Measurements from ENCODE around the gene TES. TPM values are rescaled to one million over a fixed set of nuclear protein-coding genes. Genes with fewer than 3 reads are reported as not detected.

Gene TES
- total RNA-seq, 1 experiment from 2014 or later, result 20.6 TPM

- H3K27me3 ChIP-seq, result no peaks in the 10 kb centered on the region
- no peak overlapping the region for H3K4me3 ChIP-seq
- no peaks in the 10 kb centered on the region for H3K36me3 ChIP-seq
- H3K27ac ChIP-seq, result no peak overlapping the region
- peaks cover 14% of the 10 kb centered on the region for H3K4me1 ChIP-seq
- H3K9me3 ChIP-seq (replicated peaks), result no peaks in the 10 kb centered on the region
- DNase-seq, result no peak
Observed at GRCh38 chr7:116208919-116209318, 1.4 kb upstream of the TES start.

- no peak overlapping the region for H3K27ac ChIP-seq
- peaks cover 18% of the 10 kb centered on the region for H3K4me1 ChIP-seq
- H3K27me3 ChIP-seq, result no peaks in the 10 kb centered on the region
- no peaks in the 10 kb centered on the region for H3K36me3 ChIP-seq
- DNase-seq, result no peak
- no peaks in the 10 kb centered on the region for H3K9me3 ChIP-seq (replicated peaks)
- H3K4me3 ChIP-seq, result no peak overlapping the region; the same call in 1 of the 2 replicates
Observed at GRCh38 chr7:116209561-116210070, 723 bp upstream of the TES start.

- H3K27me3 ChIP-seq, result no peaks in the 10 kb centered on the region
- H3K27ac ChIP-seq, result peak overlapping the region; percentile 77
- H3K4me1 ChIP-seq, result peaks cover 18% of the 10 kb centered on the region
- DNase-seq, result peak; percentile 77 to 82
- no peaks in the 10 kb centered on the region for H3K36me3 ChIP-seq
- no peaks in the 10 kb centered on the region for H3K9me3 ChIP-seq (replicated peaks)
- H3K4me3 ChIP-seq, result peak overlapping the region; percentile 58
Observed at GRCh38 chr7:116211006-116211912, 920 bp downstream of the TES start.

GRCh38 chr7:116211913-116212596, 1.7 kb downstream of the TES start:
- peak overlapping the region; percentile 77 for H3K27ac ChIP-seq
- peak overlapping the region; percentile 58 for H3K4me3 ChIP-seq

GRCh38 chr7:116212869-116213268, 2.5 kb downstream of the TES start:
- Histone ChIP-seq H3K27ac (peak overlapping the region; percentile 77), H3K4me1 (peaks cover 30% of the 10 kb centered on the region), H3K36me3 (no peaks in the 10 kb centered on the region), H3K4me3 (peak overlapping the region; percentile 58), H3K27me3 (no peaks in the 10 kb centered on the region), H3K9me3 (replicated peaks) (no peaks in the 10 kb centered on the region)
- DNase-seq, result no peak

More at GRCh38 chr7:116211913-116212596, 1.7 kb downstream of the TES start:
- no peaks in the 10 kb centered on the region for H3K9me3 ChIP-seq (replicated peaks)
- no peaks in the 10 kb centered on the region for H3K36me3 ChIP-seq
- peak; percentile 5 to 41 for DNase-seq
- peaks cover 22% of the 10 kb centered on the region for H3K4me1 ChIP-seq
- no peaks in the 10 kb centered on the region for H3K27me3 ChIP-seq

- Histone ChIP-seq H3K9me3 (replicated peaks) (no peaks in the 10 kb centered on the region), H3K27ac (peak overlapping the region; percentile 77), H3K36me3 (no peaks in the 10 kb centered on the region), H3K4me1 (peaks cover 37% of the 10 kb centered on the region), H3K4me3 (no peak overlapping the region), H3K27me3 (no peaks in the 10 kb centered on the region)
- peak; percentile 41 to 71 for DNase-seq
Observed at GRCh38 chr7:116213361-116214130, 3.2 kb downstream of the TES start.

GRCh38 chr7:116214921-116215320, 4.6 kb downstream of the TES start:
- no peak overlapping the region for H3K4me3 ChIP-seq
- H3K4me1 ChIP-seq, result peaks cover 42% of the 10 kb centered on the region
- H3K27ac ChIP-seq, result no peak overlapping the region
- no peaks in the 10 kb centered on the region for H3K36me3 ChIP-seq
- DNase-seq, result no peak
- no peaks in the 10 kb centered on the region for H3K27me3 ChIP-seq
- H3K9me3 ChIP-seq (replicated peaks), result no peaks in the 10 kb centered on the region

GRCh38 chr7:116215551-116215950, 5.2 kb downstream of the TES start:
- no peak for DNase-seq
- Histone ChIP-seq H3K36me3 (no peaks in the 10 kb centered on the region), H3K4me3 (no peak overlapping the region), H3K27ac (no peak overlapping the region), H3K4me1 (peaks cover 42% of the 10 kb centered on the region), H3K9me3 (replicated peaks) (no peaks in the 10 kb centered on the region), H3K27me3 (no peaks in the 10 kb centered on the region)

- no peak for DNase-seq
- H3K4me3 ChIP-seq, result no peak overlapping the region
- no peaks in the 10 kb centered on the region for H3K27me3 ChIP-seq
- peaks cover 42% of the 10 kb centered on the region for H3K4me1 ChIP-seq
- H3K9me3 ChIP-seq (replicated peaks), result no peaks in the 10 kb centered on the region
- H3K36me3 ChIP-seq, result no peaks in the 10 kb centered on the region
- H3K27ac ChIP-seq, result peak overlapping the region; percentile 38; the same call in 1 of the 2 replicates
Observed at GRCh38 chr7:116216956-116217571, 6.7 kb downstream of the TES start.

GRCh38 chr7:116218051-116218645, 7.8 kb downstream of the TES start:
- H3K4me3 ChIP-seq, result peak overlapping the region; percentile 11
- H3K27ac ChIP-seq, result peak overlapping the region; percentile 38
- no peaks in the 10 kb centered on the region for H3K36me3 ChIP-seq
- peak; percentile 64 to 80 for DNase-seq
- H3K4me1 ChIP-seq, result peaks cover 35% of the 10 kb centered on the region
- no peaks in the 10 kb centered on the region for H3K9me3 ChIP-seq (replicated peaks)
- no peaks in the 10 kb centered on the region for H3K27me3 ChIP-seq

GRCh38 chr7:116218747-116219146, 8.4 kb downstream of the TES start:
- H3K9me3 ChIP-seq (replicated peaks), result no peaks in the 10 kb centered on the region
- no peaks in the 10 kb centered on the region for H3K27me3 ChIP-seq
- H3K27ac ChIP-seq, result peak overlapping the region; percentile 38; the same call in 1 of the 2 replicates
- no peak overlapping the region for H3K4me3 ChIP-seq
- H3K36me3 ChIP-seq, result no peaks in the 10 kb centered on the region
- DNase-seq, result no peak
- peaks cover 29% of the 10 kb centered on the region for H3K4me1 ChIP-seq

- H3K36me3 ChIP-seq, result no peaks in the 10 kb centered on the region
- H3K27me3 ChIP-seq, result no peaks in the 10 kb centered on the region
- no peaks in the 10 kb centered on the region for H3K9me3 ChIP-seq (replicated peaks)
- no peak overlapping the region for H3K27ac ChIP-seq
- H3K4me3 ChIP-seq, result no peak overlapping the region
- H3K4me1 ChIP-seq, result peaks cover 24% of the 10 kb centered on the region
- no peak for DNase-seq
Observed at GRCh38 chr7:116219288-116219687, 8.9 kb downstream of the TES start.

GRCh38 chr7:116219834-116220233, 9.5 kb downstream of the TES start:
- H3K4me1 ChIP-seq, result peaks cover 24% of the 10 kb centered on the region
- no peaks in the 10 kb centered on the region for H3K9me3 ChIP-seq (replicated peaks)
- no peak overlapping the region for H3K27ac ChIP-seq

GRCh38 chr7:116222501-116222900, 12.2 kb downstream of the TES start:
- no peak for DNase-seq
- H3K27me3 ChIP-seq, result no peaks in the 10 kb centered on the region
- H3K4me3 ChIP-seq, result no peak overlapping the region
- no peaks in the 10 kb centered on the region for H3K9me3 ChIP-seq (replicated peaks)
- no peaks in the 10 kb centered on the region for H3K36me3 ChIP-seq
- H3K4me1 ChIP-seq, result peaks cover 16% of the 10 kb centered on the region
- H3K27ac ChIP-seq, result no peak overlapping the region

More at GRCh38 chr7:116219834-116220233, 9.5 kb downstream of the TES start:
- Histone ChIP-seq H3K4me3 (no peak overlapping the region), H3K36me3 (no peaks in the 10 kb centered on the region), H3K27me3 (no peaks in the 10 kb centered on the region)
- DNase-seq, result no peak
